Sigmoid colon (tissue), 7 donors: Measurements from ENCODE around the gene ST6GALNAC3. TPM values are rescaled to one million over a fixed set of nuclear protein-coding genes. Genes with fewer than 3 reads are reported as not detected.

Source experiments
- DNase-seq: peaks from one replicate; pipeline ENCODE4 v3.0.0-alpha.2; 2019
- H3K27ac ChIP-seq, 4 donors: fragments of 200-600 bp; sonication (generic); one replicate each; pipeline ENCODE4 v1.5.1; 2016 to 2019; ENCODE audit warnings: mild to moderate bottlenecking in 1 of 4
- H3K27me3 ChIP-seq, 3 donors: fragments of 200-600 bp; sonication (generic); one replicate each; pipeline ENCODE4 v1.5.1; 2019; ENCODE audit warnings: mild to moderate bottlenecking in 1 of 3
- H3K36me3 ChIP-seq, 4 donors: fragments of 200-600 bp; sonication (generic); one replicate each; pipeline ENCODE4 v1.5.1; 2016 to 2019
- H3K4me1 ChIP-seq, 4 donors: fragments of 200-600 bp; sonication (generic); one replicate each; pipeline ENCODE4 v1.5.1; 2017 to 2019
- H3K4me3 ChIP-seq, 4 donors: fragments of 200-600 bp; sonication (generic); one replicate each; pipeline ENCODE4 v1.5.1; 2017 to 2019; ENCODE audit warnings: mild to moderate bottlenecking in 2 of 4, moderate library complexity in 1 of 4
- H3K9me3 ChIP-seq, 4 donors: fragments of 200-600 bp in 3 of 4; sonication (generic) in 3 of 4; one replicate each; pipeline versions ENCODE4 v1.5.1 to v1.6.1; 2013 to 2019
- EP300 ChIP-seq, 4 donors: sonication (generic); formaldehyde crosslinking; IDR thresholded peaks; one replicate each; pipeline ENCODE4 v1.6.1; 2017; ENCODE audit warnings: antibody characterized with exemption in 4 of 4
- POLR2A ChIP-seq, 2 donors: fragments of 450-650 bp; IDR thresholded peaks; one replicate each; pipeline ENCODE4 v1.6.1; 2016; ENCODE audit warnings: antibody characterized with exemption in 2 of 2, mild to moderate bottlenecking in 2 of 2, moderate library complexity in 2 of 2
- POLR2AphosphoS5 ChIP-seq, 4 donors: sonication (generic); formaldehyde crosslinking; IDR thresholded peaks; one replicate each; pipeline ENCODE4 v1.6.1; 2017; ENCODE audit warnings: antibody characterized with exemption in 4 of 4
- WGBS, 2 donors: extraction: QIAGEN DNeasy Blood & Tissue Kit; methylation state at CpG; one replicate each; pipeline ENCODE4 v1.1.7; 2013; 5-methylcytosine and 5-hydroxymethylcytosine counted together
- intact Hi-C: fragments of 100-400 bp; cut with DNase I; formaldehyde crosslinking; loops from one replicate; pipeline ENCODE4 v1.15.1; 2023
- polyA plus RNA-seq, 3 donors: library from polyadenylated mRNA; stranded (reverse); fragments of 200-250 nt; gene quantifications; one replicate each; pipeline ENCODE4 v1.2.3, GENCODE V29; 2013
- total RNA-seq, 4 donors: library from RNA; depleted of rRNA; stranded (reverse); fragments of >200 nt; gene quantifications; one replicate each; pipeline ENCODE4 v1.1.0, GENCODE V29; 2016
- TF ChIP-seq, protein P1 (sequence below), 4 experiments: fragments of 450-650 bp in 3 of 4; fragments of 200-600 bp in 1 of 4; IDR thresholded peaks; one replicate each; pipeline ENCODE4 v1.5.1; 2016 to 2019; ENCODE audit warnings: antibody characterized with exemption in 4 of 4, mild to moderate bottlenecking in 3 of 4, moderate library complexity in 2 of 4
- donor health status: healthy with polysubstance abuse.
- donor health status: Bipolar disorder and iron deficiency.
- donor health status: healthy.

The ST6GALNAC3 gene
- total and polyA plus RNA-seq, 7 donors: 1.6 to 7.5 (median 2.5) TPM

DNA sequence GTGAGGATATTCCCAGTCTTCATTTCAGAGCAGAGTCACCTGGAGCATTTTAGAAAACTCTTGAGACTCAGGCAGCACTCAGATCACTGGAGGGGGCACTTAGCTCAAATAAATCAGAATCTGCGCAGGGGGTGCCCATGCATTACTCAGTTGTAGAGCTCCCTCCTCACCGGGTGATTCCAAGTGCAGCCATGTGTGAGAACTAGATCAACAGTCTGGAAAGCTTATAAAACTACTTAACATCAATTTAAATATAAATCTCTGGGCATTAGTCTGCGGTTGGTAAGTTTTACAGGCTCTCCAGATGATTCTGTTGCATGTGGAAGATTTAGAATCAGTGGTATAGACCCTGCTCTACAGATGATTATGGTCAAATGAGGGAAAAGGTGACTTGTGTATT, 128.6 kb downstream of the ST6GALNAC3 start:
- no peak overlapping the region for H3K27ac ChIP-seq
- WGBS, 2 donors: 77 to 83% methylated on average over 3 of the region's 3 CpGs
- TF ChIP-seq, protein P1, sequence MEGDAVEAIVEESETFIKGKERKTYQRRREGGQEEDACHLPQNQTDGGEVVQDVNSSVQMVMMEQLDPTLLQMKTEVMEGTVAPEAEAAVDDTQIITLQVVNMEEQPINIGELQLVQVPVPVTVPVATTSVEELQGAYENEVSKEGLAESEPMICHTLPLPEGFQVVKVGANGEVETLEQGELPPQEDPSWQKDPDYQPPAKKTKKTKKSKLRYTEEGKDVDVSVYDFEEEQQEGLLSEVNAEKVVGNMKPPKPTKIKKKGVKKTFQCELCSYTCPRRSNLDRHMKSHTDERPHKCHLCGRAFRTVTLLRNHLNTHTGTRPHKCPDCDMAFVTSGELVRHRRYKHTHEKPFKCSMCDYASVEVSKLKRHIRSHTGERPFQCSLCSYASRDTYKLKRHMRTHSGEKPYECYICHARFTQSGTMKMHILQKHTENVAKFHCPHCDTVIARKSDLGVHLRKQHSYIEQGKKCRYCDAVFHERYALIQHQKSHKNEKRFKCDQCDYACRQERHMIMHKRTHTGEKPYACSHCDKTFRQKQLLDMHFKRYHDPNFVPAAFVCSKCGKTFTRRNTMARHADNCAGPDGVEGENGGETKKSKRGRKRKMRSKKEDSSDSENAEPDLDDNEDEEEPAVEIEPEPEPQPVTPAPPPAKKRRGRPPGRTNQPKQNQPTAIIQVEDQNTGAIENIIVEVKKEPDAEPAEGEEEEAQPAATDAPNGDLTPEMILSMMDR (IDR thresholded peaks at IDR 0.05): no peak
- TF ChIP-seq POLR2AphosphoS5 (IDR thresholded peaks at IDR 0.05) (no peak), POLR2A (IDR thresholded peaks at IDR 0.05) (no peak), EP300 (IDR thresholded peaks at IDR 0.05) (no peak)
- no peaks in the 10 kb centered on the region for H3K9me3 ChIP-seq
- no peaks in the 10 kb centered on the region for H3K4me1 ChIP-seq
- DNase-seq: no peak
- H3K27me3 ChIP-seq: no peaks in the 10 kb centered on the region
- intact Hi-C loops: no loop called here
- H3K36me3 ChIP-seq: no peaks in the 10 kb centered on the region
- H3K4me3 ChIP-seq: no peak overlapping the region

DNA sequence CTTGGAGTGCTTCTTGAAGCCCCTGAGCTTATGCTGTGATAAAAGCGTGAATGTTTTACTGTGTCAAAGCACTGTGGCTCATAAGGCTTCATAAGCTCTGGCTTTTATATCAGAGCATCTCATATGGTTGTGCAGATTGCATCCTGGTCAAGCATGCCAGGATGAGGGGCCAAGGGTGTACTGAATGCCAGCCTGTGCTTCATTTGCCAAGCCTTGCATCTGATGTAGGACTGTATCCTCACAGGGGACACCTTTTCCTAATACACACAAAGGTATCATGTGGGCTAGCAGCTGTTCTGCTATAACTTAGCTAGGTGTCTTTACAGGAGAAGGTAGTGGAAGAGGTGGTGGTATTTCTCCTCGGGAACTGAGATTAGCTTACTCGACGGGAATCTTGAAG, 134.7 kb downstream of the ST6GALNAC3 start:
- no peaks in the 10 kb centered on the region for H3K4me1 ChIP-seq
- TF ChIP-seq, protein P1 (IDR thresholded peaks at IDR 0.05): no peak
- no peak for TF ChIP-seq EP300 (IDR thresholded peaks at IDR 0.05)
- no peak for TF ChIP-seq POLR2AphosphoS5 (IDR thresholded peaks at IDR 0.05)
- TF ChIP-seq POLR2A (IDR thresholded peaks at IDR 0.05): no peak
- H3K4me3 ChIP-seq: no peak overlapping the region
- no peaks in the 10 kb centered on the region for H3K36me3 ChIP-seq
- 91 to 97% methylated on average over 4 of the region's 4 CpGs for WGBS, 2 donors
- H3K9me3 ChIP-seq: no peaks in the 10 kb centered on the region
- no peaks in the 10 kb centered on the region for H3K27me3 ChIP-seq
- intact Hi-C loops: no loop called here
- no peak overlapping the region for H3K27ac ChIP-seq
- DNase-seq: no peak

- intact Hi-C loops: no loop called here
- Histone ChIP-seq H3K4me1 (no peaks in the 10 kb centered on the region), H3K27me3 (no peaks in the 10 kb centered on the region), H3K36me3 (no peaks in the 10 kb centered on the region), H3K9me3 (no peaks in the 10 kb centered on the region), H3K4me3 (no peak overlapping the region), H3K27ac (no peak overlapping the region)
- TF ChIP-seq POLR2AphosphoS5 (IDR thresholded peaks at IDR 0.05): no peak
- TF ChIP-seq, protein P1 (IDR thresholded peaks at IDR 0.05): no peak
- TF ChIP-seq POLR2A (IDR thresholded peaks at IDR 0.05): no peak
- no peak for DNase-seq
- 62 to 68% methylated on average over 3 of the region's 3 CpGs for WGBS, 2 donors
Observed at GRCh38 chr1:76209648-76210047, 135.1 kb downstream of the ST6GALNAC3 start.

DNA sequence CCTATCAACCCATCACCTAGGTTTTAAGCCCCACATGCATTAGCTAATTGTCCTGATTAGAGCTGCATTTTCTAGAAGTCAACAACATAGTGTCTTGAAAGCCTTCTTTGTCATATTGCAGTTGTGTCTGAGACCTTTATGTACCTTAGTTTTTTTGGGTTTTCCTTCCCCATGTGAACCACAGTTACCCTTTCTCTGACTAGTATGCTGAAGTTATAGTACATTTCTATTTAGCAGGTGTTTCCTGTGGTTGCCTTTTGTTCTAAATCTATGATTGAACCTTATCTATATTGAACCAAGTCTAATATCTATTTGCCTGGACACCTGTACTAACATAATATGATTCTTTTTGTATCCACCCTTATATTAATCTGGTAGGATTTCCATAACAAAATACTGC, 135.6 kb downstream of the ST6GALNAC3 start:
- no peak for DNase-seq
- Histone ChIP-seq H3K27me3 (no peaks in the 10 kb centered on the region), H3K36me3 (no peaks in the 10 kb centered on the region), H3K4me3 (no peak overlapping the region), H3K9me3 (no peaks in the 10 kb centered on the region), H3K27ac (no peak overlapping the region), H3K4me1 (no peaks in the 10 kb centered on the region)
- TF ChIP-seq POLR2A (IDR thresholded peaks at IDR 0.05) (no peak), POLR2AphosphoS5 (IDR thresholded peaks at IDR 0.05) (no peak), EP300 (IDR thresholded peaks at IDR 0.05) (no peak)
- TF ChIP-seq, protein P1 (IDR thresholded peaks at IDR 0.05): no peak
- intact Hi-C loops: no loop called here

- intact Hi-C loops: no loop called here
- H3K36me3 ChIP-seq: no peaks in the 10 kb centered on the region
- no peaks in the 10 kb centered on the region for H3K27me3 ChIP-seq
- no peaks in the 10 kb centered on the region for H3K9me3 ChIP-seq
- TF ChIP-seq, protein P1 (IDR thresholded peaks at IDR 0.05): no peak
- TF ChIP-seq POLR2AphosphoS5 (IDR thresholded peaks at IDR 0.05) (no peak), POLR2A (IDR thresholded peaks at IDR 0.05) (no peak), EP300 (IDR thresholded peaks at IDR 0.05) (no peak)
- 70 to 87% methylated on average over 2 of the region's 2 CpGs for WGBS, 2 donors
- no peak for DNase-seq
- H3K4me3 ChIP-seq: no peak overlapping the region
- no peak overlapping the region for H3K27ac ChIP-seq
- no peaks in the 10 kb centered on the region for H3K4me1 ChIP-seq
Observed at GRCh38 chr1:76218888-76219287, 144.3 kb downstream of the ST6GALNAC3 start.
